HEK293T (cell line): ENCODE data around the gene NEK1.

Experiments
- ARNT ChIP-seq: fragments of 450-650 bp; IDR thresholded peaks from 2 replicates; pipeline ENCODE4 v1.6.1; 2017; ENCODE audit warnings: mild to moderate bottlenecking
- BHLHE40 ChIP-seq: fragments of 450-650 bp; IDR thresholded peaks from 2 replicates; pipeline ENCODE4 v1.6.1; 2016; ENCODE audit warnings: mild to moderate bottlenecking, moderate library complexity, borderline replicate concordance
- TARDBP ChIP-seq: fragments of 450-650 bp; IDR thresholded peaks from 2 replicates; pipeline ENCODE4 v1.6.1; 2016
- ZNF384 ChIP-seq: fragments of 450-650 bp; IDR thresholded peaks from 2 replicates; pipeline ENCODE4 v1.6.1; 2016

GRCh38 chr4:169489306-169489705 lies 123.1 kb downstream of the NEK1 start:
- TF ChIP-seq TARDBP: no peak
- no peak for TF ChIP-seq ZNF384
- TF ChIP-seq BHLHE40: no peak
- no peak for TF ChIP-seq ARNT
